ENCODE measurements around the gene YWHAE. TPM values are rescaled to one million over a fixed set of nuclear protein-coding genes. Genes with fewer than 3 reads are reported as not detected.
"Not testable (repeated sequence)": the region's sequence is repeated elsewhere in the genome, so short reads cannot be mapped to it uniquely, and the experiment has no call there.

The YWHAE gene
- total RNA-seq, 1 experiment from 2014 or later, result 537 TPM

DNA sequence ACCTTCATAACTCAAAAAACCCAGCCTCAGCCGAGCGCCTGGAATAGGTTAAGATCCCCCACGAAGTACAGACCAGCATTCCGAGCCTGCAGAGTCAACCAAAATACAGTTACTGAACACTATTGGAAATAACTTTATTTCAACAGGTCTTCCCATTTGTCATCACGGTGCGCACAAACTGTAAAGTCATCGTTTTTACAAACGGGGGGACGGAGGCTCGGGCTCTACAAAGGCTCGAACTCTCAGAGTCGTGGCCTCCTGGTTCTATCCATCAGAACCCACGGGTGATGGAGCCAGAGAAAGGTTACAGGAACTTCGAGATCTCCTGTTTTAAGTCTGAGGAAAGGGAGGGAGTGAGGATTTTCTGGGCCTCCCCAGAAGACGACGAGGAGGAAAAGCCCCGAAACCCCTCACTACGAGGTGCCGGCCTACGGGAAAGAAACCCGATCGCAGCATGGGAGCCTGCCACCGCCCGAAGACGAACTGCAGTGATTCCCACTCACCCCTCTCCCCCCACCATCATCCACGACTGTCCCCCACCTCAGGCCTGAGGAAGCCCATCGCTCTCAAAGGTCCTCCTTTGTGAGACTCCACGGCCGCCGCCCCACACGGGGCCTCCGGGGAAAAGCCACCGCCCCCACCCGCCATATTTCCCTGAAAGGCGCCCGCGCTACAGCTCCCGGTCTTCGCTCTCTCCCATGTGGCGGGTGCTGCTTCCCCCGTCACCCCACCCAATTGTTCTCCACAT lies 917 bp downstream of the YWHAE start:
- no peaks in the 10 kb centered on the region for H3K27me3 ChIP-seq (ENCODE audit: control insufficient read depth, insufficient read depth, low read length)
- no peak for DNase-seq (ENCODE audit: low read depth, low spot score)
- in situ Hi-C loops (cut with HindIII; ENCODE audit: low pct_unique_long_range_greater_than_20kb, low sequenced_read_pairs) (no loop called here), intact Hi-C loops (cut with micrococcal nuclease; ENCODE audit: unreplicated experiment) (no loop called here)
- H3K27ac ChIP-seq (ENCODE audit: low read length), result peak overlapping the region; percentile 94
- peaks cover 4% of the 10 kb centered on the region for H3K36me3 ChIP-seq (ENCODE audit: control insufficient read depth, insufficient read depth, low read length)
- no peaks in the 10 kb centered on the region for H3K9me3 ChIP-seq (ENCODE audit: control insufficient read depth, insufficient read depth, low read depth, low read length)
- ChIA-PET CTCF (no interaction called here), POLR2A (no interaction called here)
- no TSS peak for BruUV-seq (replicated peaks)
- TF ChIP-seq, protein P1, sequence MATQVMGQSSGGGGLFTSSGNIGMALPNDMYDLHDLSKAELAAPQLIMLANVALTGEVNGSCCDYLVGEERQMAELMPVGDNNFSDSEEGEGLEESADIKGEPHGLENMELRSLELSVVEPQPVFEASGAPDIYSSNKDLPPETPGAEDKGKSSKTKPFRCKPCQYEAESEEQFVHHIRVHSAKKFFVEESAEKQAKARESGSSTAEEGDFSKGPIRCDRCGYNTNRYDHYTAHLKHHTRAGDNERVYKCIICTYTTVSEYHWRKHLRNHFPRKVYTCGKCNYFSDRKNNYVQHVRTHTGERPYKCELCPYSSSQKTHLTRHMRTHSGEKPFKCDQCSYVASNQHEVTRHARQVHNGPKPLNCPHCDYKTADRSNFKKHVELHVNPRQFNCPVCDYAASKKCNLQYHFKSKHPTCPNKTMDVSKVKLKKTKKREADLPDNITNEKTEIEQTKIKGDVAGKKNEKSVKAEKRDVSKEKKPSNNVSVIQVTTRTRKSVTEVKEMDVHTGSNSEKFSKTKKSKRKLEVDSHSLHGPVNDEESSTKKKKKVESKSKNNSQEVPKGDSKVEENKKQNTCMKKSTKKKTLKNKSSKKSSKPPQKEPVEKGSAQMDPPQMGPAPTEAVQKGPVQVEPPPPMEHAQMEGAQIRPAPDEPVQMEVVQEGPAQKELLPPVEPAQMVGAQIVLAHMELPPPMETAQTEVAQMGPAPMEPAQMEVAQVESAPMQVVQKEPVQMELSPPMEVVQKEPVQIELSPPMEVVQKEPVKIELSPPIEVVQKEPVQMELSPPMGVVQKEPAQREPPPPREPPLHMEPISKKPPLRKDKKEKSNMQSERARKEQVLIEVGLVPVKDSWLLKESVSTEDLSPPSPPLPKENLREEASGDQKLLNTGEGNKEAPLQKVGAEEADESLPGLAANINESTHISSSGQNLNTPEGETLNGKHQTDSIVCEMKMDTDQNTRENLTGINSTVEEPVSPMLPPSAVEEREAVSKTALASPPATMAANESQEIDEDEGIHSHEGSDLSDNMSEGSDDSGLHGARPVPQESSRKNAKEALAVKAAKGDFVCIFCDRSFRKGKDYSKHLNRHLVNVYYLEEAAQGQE (IDR thresholded peaks at IDR 0.05; ENCODE audit: insufficient read depth in 1 of 2, low read depth in 2 of 2, low read length in 1 of 2), result no peak
- no peak for TF ChIP-seq POLR2AphosphoS5 (IDR thresholded peaks at IDR 0.05; ENCODE audit: low read depth, low read length)
- TF ChIP-seq CTCF (IDR thresholded peaks at IDR 0.05), result no peak
- peak overlapping the region; percentile 78 to 93 for H3K4me3 ChIP-seq (ENCODE audit: low read depth in 2 of 2, low read length in 2 of 2)
- H3K4me1 ChIP-seq (ENCODE audit: control insufficient read depth, insufficient read depth, low read length), result peaks cover 16% of the 10 kb centered on the region
- ATAC-seq, result no peak; the same call in 1 of the 2 replicates

GRCh38 chr17:1398028-1398427 lies 2.0 kb downstream of the YWHAE start:
- H3K4me1 ChIP-seq (ENCODE audit: control insufficient read depth, insufficient read depth, low read length), result peaks cover 25% of the 10 kb centered on the region
- no peak for DNase-seq (ENCODE audit: low read depth, low spot score)
- H3K27me3 ChIP-seq (ENCODE audit: control insufficient read depth, insufficient read depth, low read length), result no peaks in the 10 kb centered on the region
- peaks cover 4% of the 10 kb centered on the region for H3K36me3 ChIP-seq (ENCODE audit: control insufficient read depth, insufficient read depth, low read length)
- peak overlapping the region; percentile 94 for H3K27ac ChIP-seq (ENCODE audit: low read length)
- no peaks in the 10 kb centered on the region for H3K9me3 ChIP-seq (ENCODE audit: control insufficient read depth, insufficient read depth, low read depth, low read length)
- H3K4me3 ChIP-seq (ENCODE audit: low read depth in 2 of 2, low read length in 2 of 2), result peak overlapping the region; percentile 78 to 93
- ChIA-PET POLR2A (interaction anchor here (0.6 kb wide), 1 partner anchor 32 kb away, joined by 5 read pairs; no protein-coding TSS in a partner anchor), CTCF (no interaction called here)
- TF ChIP-seq POLR2AphosphoS5 (IDR thresholded peaks at IDR 0.05; ENCODE audit: low read depth, low read length) (no peak; the same call in 1 of the 2 replicates), SIN3A (IDR thresholded peaks at IDR 0.05; ENCODE audit: borderline replicate concordance, insufficient read depth, low read depth, low read length) (no peak), CTCF (IDR thresholded peaks at IDR 0.05) (no peak), TCF7L2 (IDR thresholded peaks at IDR 0.05; ENCODE audit: low read depth, low read length) (no peak)
- TF ChIP-seq, protein P1 (IDR thresholded peaks at IDR 0.05; ENCODE audit: insufficient read depth in 1 of 2, low read depth in 2 of 2, low read length in 1 of 2), result no peak
- no peak for ATAC-seq
- BruUV-seq (replicated peaks), result no TSS peak
- in situ Hi-C loops (cut with HindIII; ENCODE audit: low pct_unique_long_range_greater_than_20kb, low sequenced_read_pairs), result no loop called here
- intact Hi-C loops (cut with micrococcal nuclease; ENCODE audit: unreplicated experiment), result no loop called here

GRCh38 chr17:1395876-1396665 lies 4.0 kb downstream of the YWHAE start:
- intact Hi-C loops (cut with micrococcal nuclease; ENCODE audit: unreplicated experiment); in situ Hi-C loops (cut with HindIII; ENCODE audit: low pct_unique_long_range_greater_than_20kb, low sequenced_read_pairs); H3K27me3 ChIP-seq (ENCODE audit: control insufficient read depth, insufficient read depth, low read length); CTCF ChIA-PET; H3K36me3 ChIP-seq (ENCODE audit: control insufficient read depth, insufficient read depth, low read length); DNase-seq (ENCODE audit: low read depth, low spot score); ATAC-seq; H3K27ac ChIP-seq (ENCODE audit: low read length); H3K9me3 ChIP-seq (ENCODE audit: control insufficient read depth, insufficient read depth, low read depth, low read length); BruUV-seq (replicated peaks); H3K4me3 ChIP-seq (ENCODE audit: low read depth in 2 of 2, low read length in 2 of 2): not testable (repeated sequence)
- POLR2A ChIA-PET, result interaction anchor here (0.6 kb wide), 1 partner anchor 31 kb away, joined by 6 read pairs; no protein-coding TSS in a partner anchor
- peaks cover 35% of the 10 kb centered on the region for H3K4me1 ChIP-seq (ENCODE audit: control insufficient read depth, insufficient read depth, low read length)

All from Panc1 (cell line).